Ectodermal cell (in vitro differentiated cells): ENCODE measurements around the gene CNIH3.
A peak's percentile ranks its signal among the peaks of the same experiment; 100 is the strongest.
"Not testable (repeated sequence)": the region's sequence is repeated elsewhere in the genome, so short reads cannot be mapped to it uniquely, and the experiment has no call there.

Source experiments
- H3K27ac ChIP-seq: 2 replicates; pipeline ENCODE4 v1.7.0; 2013; ENCODE audit warnings: mild to moderate bottlenecking, low read depth, low read length; ENCODE audit not compliant: insufficient read depth, poor library complexity, severe bottlenecking
- H3K27me3 ChIP-seq: 2 replicates; pipeline ENCODE4 v1.7.0; 2013; ENCODE audit warnings: mild to moderate bottlenecking, low read length; ENCODE audit not compliant: insufficient read depth, control insufficient read depth, poor library complexity, severe bottlenecking
- H3K36me3 ChIP-seq: one replicate; pipeline ENCODE4 v1.7.0; 2013; ENCODE audit warnings: low read length; ENCODE audit not compliant: control insufficient read depth, insufficient read depth
- H3K4me1 ChIP-seq: one replicate; pipeline ENCODE4 v1.7.0; 2013; ENCODE audit warnings: low read length; ENCODE audit not compliant: control insufficient read depth, insufficient read depth
- H3K4me3 ChIP-seq: 2 replicates; pipeline ENCODE4 v1.7.0; 2013; ENCODE audit warnings: low read depth, low read length, control low read depth; ENCODE audit not compliant: insufficient read depth
- H3K9me3 ChIP-seq: 2 replicates; pipeline ENCODE4 v1.7.0; 2013; ENCODE audit warnings: mild to moderate bottlenecking, low read length, moderate library complexity; ENCODE audit not compliant: control insufficient read depth
- WGBS, 2 experiments: methylation state at CpG; one replicate each; pipeline ENCODE4 v1.1.7; 2013; ENCODE audit warnings: missing lambda C conversion rate in 2 of 2; 5-methylcytosine and 5-hydroxymethylcytosine counted together

The CNIH3 gene

DNA sequence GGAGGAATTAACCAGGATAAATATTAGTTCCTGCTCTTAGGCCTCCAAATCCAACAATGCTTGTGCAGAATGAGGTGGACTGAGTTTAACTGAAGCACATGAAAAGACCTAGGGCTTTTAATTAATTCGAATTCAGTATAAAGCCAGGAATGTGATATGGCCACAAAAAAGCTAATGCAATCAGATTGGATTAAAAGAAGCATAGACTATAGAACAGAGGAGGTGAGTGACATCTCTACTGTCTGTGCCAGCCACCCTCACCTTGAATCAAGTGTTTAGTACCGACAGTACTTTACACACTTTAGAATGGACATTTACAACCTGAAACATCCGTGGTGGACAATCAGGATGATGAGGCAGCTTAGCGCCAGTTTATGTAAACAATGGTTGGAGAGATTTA is 62.1 kb downstream of the CNIH3 start:
- H3K9me3 ChIP-seq: no peaks in the 10 kb centered on the region
- WGBS, 2 experiments: 94 to 95% methylated on average over 4 of the region's 4 CpGs
- H3K27ac ChIP-seq: no peak overlapping the region
- no peaks in the 10 kb centered on the region for H3K27me3 ChIP-seq
- H3K36me3 ChIP-seq: no peaks in the 10 kb centered on the region
- no peaks in the 10 kb centered on the region for H3K4me1 ChIP-seq
- no peak overlapping the region for H3K4me3 ChIP-seq

DNA sequence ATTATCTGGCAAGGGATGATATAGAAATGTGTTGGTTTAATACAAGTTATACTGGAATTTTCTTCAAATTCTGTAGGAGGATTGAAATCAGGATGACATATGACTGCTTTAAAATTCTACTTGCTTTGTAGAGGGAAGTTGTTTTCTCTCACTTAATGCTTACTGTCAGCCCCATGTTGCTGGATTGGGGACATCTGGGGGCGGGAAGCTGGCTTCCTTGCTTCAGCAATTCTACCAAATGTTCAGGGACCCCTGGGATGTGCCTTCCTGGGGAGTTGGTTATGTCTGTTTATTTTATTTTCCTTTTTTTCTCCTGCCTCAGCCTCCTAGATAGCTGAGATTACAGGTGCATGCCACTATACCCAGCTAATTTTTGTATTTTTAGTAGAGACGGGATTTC is 63.5 kb downstream of the CNIH3 start:
- Histone ChIP-seq H3K27ac (no peak overlapping the region), H3K27me3 (no peaks in the 10 kb centered on the region), H3K36me3 (no peaks in the 10 kb centered on the region), H3K4me3 (no peak overlapping the region), H3K4me1 (peaks cover 5% of the 10 kb centered on the region), H3K9me3 (no peaks in the 10 kb centered on the region)
- 58 to 80% methylated on average over 2 of the region's 2 CpGs for WGBS, 2 experiments

DNA sequence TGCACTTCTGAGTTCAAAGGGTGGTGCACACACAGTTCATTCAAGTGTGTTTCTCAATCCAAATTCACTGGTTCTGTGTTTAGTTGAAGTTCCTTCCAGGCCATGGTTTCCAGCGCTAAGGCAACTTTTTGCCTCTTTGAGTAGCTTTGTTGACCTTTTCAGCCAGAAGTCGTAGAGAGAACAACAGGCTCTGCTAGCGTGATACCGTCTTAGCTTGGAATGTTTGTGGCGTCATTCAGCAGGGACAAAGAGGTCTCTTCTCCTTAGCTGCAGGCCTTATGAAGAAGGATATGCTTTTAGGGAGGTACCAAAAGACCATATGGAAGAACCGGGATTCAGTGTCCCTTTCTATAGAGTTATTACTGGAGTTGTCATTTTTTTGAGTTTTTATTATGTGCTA is 65.7 kb downstream of the CNIH3 start:
- WGBS, 2 experiments: 64 to 71% methylated on average over 6 of the region's 6 CpGs
- H3K27me3 ChIP-seq: no peaks in the 10 kb centered on the region
- H3K4me3 ChIP-seq: no peak overlapping the region
- H3K4me1 ChIP-seq: peaks cover 15% of the 10 kb centered on the region
- no peaks in the 10 kb centered on the region for H3K9me3 ChIP-seq
- peak overlapping the region; percentile 44 for H3K27ac ChIP-seq
- no peaks in the 10 kb centered on the region for H3K36me3 ChIP-seq

DNA sequence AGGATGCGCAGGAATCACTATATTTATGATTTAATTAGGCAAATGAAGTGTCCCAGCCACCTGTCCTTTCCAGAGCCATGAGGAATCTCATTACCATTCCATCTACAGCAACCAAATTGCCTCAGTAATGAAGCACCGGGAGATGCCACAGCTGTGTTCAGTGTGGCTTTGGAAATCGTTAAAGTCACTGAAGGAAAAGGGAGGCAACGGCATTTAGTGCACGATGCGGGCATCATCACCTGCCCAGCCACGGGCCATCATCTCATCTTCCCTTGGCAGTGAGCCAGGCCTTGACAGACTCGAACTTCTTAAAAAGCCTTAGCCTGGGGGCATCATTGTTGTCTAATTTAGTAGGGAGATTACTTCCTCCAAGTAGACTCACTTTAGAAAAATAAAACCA is 67.8 kb downstream of the CNIH3 start:
- Histone ChIP-seq H3K27me3 (no peaks in the 10 kb centered on the region), H3K27ac (no peak overlapping the region), H3K36me3 (no peaks in the 10 kb centered on the region), H3K4me1 (peaks cover 15% of the 10 kb centered on the region), H3K4me3 (no peak overlapping the region), H3K9me3 (no peaks in the 10 kb centered on the region)
- 90 to 94% methylated on average over 8 of the region's 8 CpGs for WGBS, 2 experiments

DNA sequence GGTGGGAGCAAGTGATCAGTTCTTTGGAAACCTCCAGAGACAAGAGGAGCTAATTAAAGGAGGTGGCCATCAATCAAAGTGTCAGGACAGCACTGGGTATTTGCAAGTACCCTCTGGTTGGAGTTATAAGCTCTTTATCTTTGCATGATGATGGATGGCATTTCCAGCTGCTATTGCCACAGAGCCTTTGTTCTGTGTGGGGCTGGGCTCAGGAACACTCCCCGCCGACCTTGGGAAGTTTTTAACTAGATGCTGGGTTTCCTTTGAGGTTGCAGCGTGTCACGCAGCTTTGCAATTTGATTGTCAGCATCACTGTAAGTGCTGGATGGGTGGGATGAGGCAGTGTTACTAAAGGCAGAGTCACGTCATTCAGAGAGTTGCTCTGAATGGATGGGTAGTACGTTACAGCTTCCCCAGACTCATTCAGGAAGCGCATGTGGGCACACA is 68.9 kb downstream of the CNIH3 start:
- peaks cover 15% of the 10 kb centered on the region for H3K4me1 ChIP-seq
- peak overlapping the region; percentile 18 for H3K27ac ChIP-seq
- H3K4me3 ChIP-seq: no peak overlapping the region
- 37 to 54% methylated on average over 7 of the region's 7 CpGs for WGBS, 2 experiments
- no peaks in the 10 kb centered on the region for H3K9me3 ChIP-seq
- no peaks in the 10 kb centered on the region for H3K27me3 ChIP-seq
- no peaks in the 10 kb centered on the region for H3K36me3 ChIP-seq

DNA sequence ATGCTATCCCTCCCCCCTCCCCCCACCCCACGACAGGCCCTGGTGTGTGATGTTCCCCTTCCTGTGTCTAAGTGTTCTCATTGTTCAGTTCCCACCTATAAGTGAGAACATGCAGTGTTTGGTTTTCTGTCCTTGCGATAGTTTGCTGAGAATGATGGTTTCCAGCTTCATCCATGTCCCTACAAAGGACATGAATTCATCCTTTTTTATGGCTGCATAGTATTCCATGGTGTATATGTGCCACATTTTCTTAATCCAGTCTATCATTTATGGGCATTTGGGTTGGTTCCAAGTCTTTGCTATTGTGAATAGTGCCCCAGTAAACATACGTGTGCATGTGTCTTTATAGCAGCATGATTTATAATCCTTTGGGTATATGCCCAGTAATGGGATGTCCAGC is 70.0 kb downstream of the CNIH3 start:
- H3K27ac ChIP-seq, H3K36me3 ChIP-seq, H3K9me3 ChIP-seq, H3K4me3 ChIP-seq, H3K27me3 ChIP-seq: not testable (repeated sequence)
- H3K4me1 ChIP-seq: peaks cover 15% of the 10 kb centered on the region
- 92 to 100% methylated on average over 1 of the region's 3 CpGs for WGBS, 2 experiments

DNA sequence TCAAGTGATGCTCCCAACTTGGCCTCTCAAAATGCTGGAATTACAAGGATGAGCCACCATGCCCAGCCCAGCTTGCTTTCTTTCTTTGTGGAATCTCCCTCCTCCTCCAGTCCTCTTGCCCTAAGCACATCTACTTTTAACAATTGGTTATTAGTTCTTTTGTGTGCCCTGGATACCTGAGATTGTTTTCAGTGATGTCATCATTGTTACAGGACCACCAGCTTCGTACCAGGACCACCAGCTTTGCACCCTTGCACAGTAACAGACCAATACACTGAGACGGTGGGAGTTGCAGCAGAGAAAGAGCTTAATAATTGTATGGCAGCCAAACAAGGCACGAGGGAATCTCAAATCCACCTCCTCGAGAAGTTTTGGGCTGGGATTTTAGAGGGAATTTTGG is 71.3 kb downstream of the CNIH3 start:
- 94 to 95% methylated on average over 4 of the region's 4 CpGs for WGBS, 2 experiments
- H3K27me3 ChIP-seq: no peaks in the 10 kb centered on the region
- H3K4me3 ChIP-seq: no peak overlapping the region
- H3K4me1 ChIP-seq: peaks cover 15% of the 10 kb centered on the region
- no peaks in the 10 kb centered on the region for H3K36me3 ChIP-seq
- H3K27ac ChIP-seq: no peak overlapping the region
- H3K9me3 ChIP-seq: no peaks in the 10 kb centered on the region

DNA sequence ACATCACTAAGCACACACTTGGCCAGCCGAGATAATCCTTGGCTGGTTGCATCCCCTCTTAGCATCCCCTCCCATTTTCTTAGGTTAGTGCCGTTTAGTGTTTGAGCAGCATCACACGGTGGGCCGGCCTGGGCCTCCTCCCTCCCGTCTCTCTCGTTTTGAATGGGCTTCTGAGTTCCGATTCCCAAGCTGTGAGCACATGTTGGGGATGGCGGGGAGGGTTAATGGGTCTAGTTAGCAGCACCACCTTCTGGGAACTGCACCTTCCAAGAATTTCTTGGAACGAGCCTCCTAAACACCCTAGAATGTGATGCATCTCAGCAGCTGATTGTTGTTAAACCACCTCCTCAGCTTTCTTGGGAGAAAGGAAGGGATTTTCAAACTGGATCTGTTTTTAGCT is 73.3 kb downstream of the CNIH3 start:
- H3K36me3 ChIP-seq: no peaks in the 10 kb centered on the region
- H3K4me3 ChIP-seq: no peak overlapping the region
- H3K27me3 ChIP-seq: no peaks in the 10 kb centered on the region
- peaks cover 12% of the 10 kb centered on the region for H3K4me1 ChIP-seq
- H3K27ac ChIP-seq: no peak overlapping the region
- no peaks in the 10 kb centered on the region for H3K9me3 ChIP-seq
- WGBS, 2 experiments: 79 to 81% methylated on average over 9 of the region's 9 CpGs

DNA sequence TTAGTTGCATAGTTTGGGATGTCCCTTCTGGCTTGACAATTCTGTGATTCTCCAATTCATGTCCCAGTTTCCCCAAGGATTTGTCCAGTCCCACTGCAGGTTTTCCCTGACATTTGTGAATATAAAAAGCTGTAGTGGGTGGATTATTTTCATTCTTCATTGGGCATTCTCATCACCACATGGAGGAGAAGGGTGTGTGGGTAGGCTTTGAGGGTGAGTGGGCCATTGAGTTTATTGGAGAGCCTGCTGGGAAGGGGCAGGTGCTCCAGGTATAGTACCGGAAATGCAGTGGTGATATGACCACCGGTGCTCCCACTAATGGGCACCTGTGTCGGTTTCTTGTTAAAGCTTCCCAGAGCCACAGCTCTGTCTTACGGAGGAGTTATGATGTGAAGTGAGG is 74.5 kb downstream of the CNIH3 start:
- Histone ChIP-seq H3K27ac (no peak overlapping the region), H3K4me3 (no peak overlapping the region), H3K4me1 (peaks cover under 1% of the 10 kb centered on the region), H3K9me3 (no peaks in the 10 kb centered on the region), H3K27me3 (no peaks in the 10 kb centered on the region), H3K36me3 (no peaks in the 10 kb centered on the region)
- 93 to 98% methylated on average over 4 of the region's 4 CpGs for WGBS, 2 experiments

DNA sequence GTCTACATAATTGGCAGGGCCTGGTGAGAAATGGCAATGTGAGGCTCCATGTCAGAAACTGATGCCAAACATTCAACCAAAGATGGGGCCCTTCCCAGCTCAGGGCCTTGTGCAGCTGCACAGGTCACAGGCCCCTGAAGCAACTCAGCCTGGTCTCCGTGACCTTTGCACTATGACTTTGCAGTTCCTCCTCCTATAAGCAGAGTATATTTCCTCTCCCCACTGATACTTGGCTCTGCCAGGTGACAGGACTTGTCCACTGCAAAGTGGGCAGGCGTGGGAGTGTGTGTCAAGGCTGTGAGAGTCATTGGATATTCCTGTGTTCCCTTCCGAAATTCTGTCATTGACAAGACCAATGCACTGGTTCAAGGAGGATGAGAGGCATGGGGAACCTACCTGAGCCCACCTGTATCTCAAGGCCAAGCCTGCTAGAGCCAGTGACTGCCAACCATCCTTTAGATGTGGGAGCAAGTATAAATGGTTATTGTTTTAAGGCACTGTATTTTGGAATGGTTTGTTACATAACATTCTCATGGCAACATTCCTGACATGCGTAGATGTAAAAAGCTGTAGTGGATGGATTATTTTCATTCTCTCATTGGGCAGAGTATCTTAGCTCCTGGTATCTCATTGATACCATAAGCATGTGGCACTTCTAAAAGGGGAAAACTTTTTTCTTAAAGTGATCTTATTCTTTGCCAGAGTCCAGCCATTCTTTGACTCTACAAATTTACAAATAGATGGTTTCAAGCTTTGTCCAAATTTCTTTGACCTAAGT is 75.2 kb downstream of the CNIH3 start:
- 63 to 72% methylated on average over 4 of the region's 4 CpGs for WGBS, 2 experiments
- Histone ChIP-seq H3K4me3 (no peak overlapping the region), H3K27ac (no peak overlapping the region), H3K9me3 (no peaks in the 10 kb centered on the region), H3K36me3 (no peaks in the 10 kb centered on the region), H3K4me1 (no peaks in the 10 kb centered on the region), H3K27me3 (no peaks in the 10 kb centered on the region)
